Right ventricle myocardium inferior (tissue), 1 donor: ENCODE results near the gene CD22. TPM values are rescaled to one million over a fixed set of nuclear protein-coding genes. Genes with fewer than 3 reads are reported as not detected.

Source experiments
- ATAC-seq: fragments of 200-7000 bp; cut with Tn5 transposase; one replicate; pipeline ENCODE4 v1.9.1; 2020; ENCODE audit warnings: mild to moderate bottlenecking, moderate library complexity
- DNase-seq: peaks from one replicate; pipeline ENCODE4 v3.0.0; 2021; ENCODE audit errors: missing footprints
- intact Hi-C: fragments of 100-400 bp; cut with DNase I; formaldehyde crosslinking; loops from one replicate; pipeline ENCODE4 v1.11.0; 2022
- total RNA-seq: library from RNA; stranded (reverse); fragmentation: NEBNext Ultra II Directional; extraction: Animal tissue kit (Norgen Biotek cat#: 25700); gene quantifications from one replicate; pipeline ENCODE4 v1.2.1, GENCODE V29; 2021
- donor health status: DM: no; HTN: yes; CAD: no; lungs with severe emphysema.

The CD22 gene
- total RNA-seq, 1 donor from 2014 or later, result 0.19 TPM

GRCh38 chr19:35294859-35295791 is 33.9 kb upstream of the CD22 start:
- intact Hi-C loops, result no loop called here
- no peak for ATAC-seq

GRCh38 chr19:35295792-35296462 is 33.1 kb upstream of the CD22 start:
- ATAC-seq, result no peak
- DNase-seq, result peak; percentile 59
- intact Hi-C loops, result no loop called here

More at GRCh38 chr19:35294859-35295791, 33.9 kb upstream of the CD22 start:
- DNase-seq, result no peak

GRCh38 chr19:35296644-35297514 is 32.1 kb upstream of the CD22 start:
- ATAC-seq (no peak), DNase-seq (peak; percentile 39)
- intact Hi-C loops, result no loop called here

GRCh38 chr19:35297515-35297848 is 31.5 kb upstream of the CD22 start:
- no peak for ATAC-seq
- no peak for DNase-seq
- intact Hi-C loops, result no loop called here

GRCh38 chr19:35297922-35298321 is 31.1 kb upstream of the CD22 start:
- ATAC-seq, result no peak
- intact Hi-C loops, result no loop called here
- DNase-seq, result peak; percentile 5

- ATAC-seq (no peak), DNase-seq (no peak)
- intact Hi-C loops, result no loop called here
Observed at GRCh38 chr19:35298561-35298972, 30.4 kb upstream of the CD22 start.

GRCh38 chr19:35299523-35300338 is 29.3 kb upstream of the CD22 start:
- intact Hi-C loops, result no loop called here
- DNase-seq (peak; percentile 65), ATAC-seq (no peak)

- ATAC-seq, result no peak
- intact Hi-C loops, result no loop called here
- peak; percentile 28 for DNase-seq
Observed at GRCh38 chr19:35300339-35300649, 28.7 kb upstream of the CD22 start.

GRCh38 chr19:35301961-35302360 is 27.0 kb upstream of the CD22 start:
- intact Hi-C loops, result no loop called here
- DNase-seq (no peak), ATAC-seq (no peak)

- ATAC-seq (no peak), DNase-seq (no peak)
- intact Hi-C loops, result no loop called here
Observed at GRCh38 chr19:35302446-35302845, 26.5 kb upstream of the CD22 start.

GRCh38 chr19:35303357-35303915 is 25.6 kb upstream of the CD22 start:
- ATAC-seq (no peak), DNase-seq (no peak)
- intact Hi-C loops, result no loop called here

- ATAC-seq, result no peak
- intact Hi-C loops, result no loop called here
Observed at GRCh38 chr19:35304036-35304435, 25.0 kb upstream of the CD22 start.

GRCh38 chr19:35305181-35305580 is 23.8 kb upstream of the CD22 start:
- intact Hi-C loops, result no loop called here
- DNase-seq, result no peak

More at GRCh38 chr19:35304036-35304435, 25.0 kb upstream of the CD22 start:
- no peak for DNase-seq

GRCh38 chr19:35306473-35307246 is 22.3 kb upstream of the CD22 start:
- DNase-seq (no peak), ATAC-seq (no peak)
- intact Hi-C loops, result no loop called here

More at GRCh38 chr19:35305181-35305580, 23.8 kb upstream of the CD22 start:
- ATAC-seq, result no peak

GRCh38 chr19:35307931-35308330 is 21.1 kb upstream of the CD22 start:
- intact Hi-C loops, result no loop called here
- no peak for ATAC-seq

GRCh38 chr19:35308910-35309309 is 20.1 kb upstream of the CD22 start:
- no peak for DNase-seq
- intact Hi-C loops, result no loop called here
- no peak for ATAC-seq

More at GRCh38 chr19:35307931-35308330, 21.1 kb upstream of the CD22 start:
- DNase-seq, result no peak

GRCh38 chr19:35309481-35310279 is 19.3 kb upstream of the CD22 start:
- ATAC-seq (peak; percentile 23), DNase-seq (no peak)
- intact Hi-C loops, result no loop called here
